GM12891 (cell line): Measurements from ENCODE around the gene HELZ.

Experiments used
- POLR2A ChIP-seq: IDR thresholded peaks from 2 replicates; pipeline ENCODE4 v1.6.1; 2011; ENCODE audit warnings: low read depth, low read length, control low read depth
- TAF1 ChIP-seq: IDR thresholded peaks from 2 replicates; pipeline ENCODE4 v1.6.1; 2011; ENCODE audit warnings: low read depth, low read length, control low read depth

- TF ChIP-seq POLR2A = no peak
- no peak for TF ChIP-seq TAF1
Measured at GRCh38 chr17:67200727-67201301, 44.2 kb downstream of the HELZ start.
